GM12878 (cell line): ENCODE measurements around the gene ENO2. TPM values are rescaled to one million over a fixed set of nuclear protein-coding genes. Genes with fewer than 3 reads are reported as not detected.
A peak's percentile ranks its signal among the peaks of the same experiment; 100 is the strongest.

Experiments used
- ATF2 ChIP-seq: IDR thresholded peaks from 2 replicates; pipeline ENCODE4 v1.6.1; 2012; ENCODE audit warnings: low read length, inconsistent platforms
- ATF7 ChIP-seq: fragments of 450-650 bp; IDR thresholded peaks from 2 replicates; pipeline ENCODE4 v1.6.1; 2016; ENCODE audit warnings: low read depth, mild to moderate bottlenecking
- BHLHE40 ChIP-seq, 2 experiments: fragments of 450-650 bp in 1 of 2; IDR thresholded peaks; 2 replicates each; pipeline ENCODE4 v1.6.1; 2011 to 2017; ENCODE audit warnings: low read depth in 2 of 2, borderline replicate concordance in 1 of 2, improper control_type of control experiment in 1 of 2, low read length in 1 of 2, mild to moderate bottlenecking in 1 of 2
- BRCA1 ChIP-seq: IDR thresholded peaks from 2 replicates; pipeline ENCODE4 v1.6.1; 2011; ENCODE audit warnings: low read depth, low read length, improper control_type of control experiment
- EED ChIP-seq: sonication (generic); IDR thresholded peaks from 2 replicates; pipeline ENCODE4 v1.6.1; 2016; ENCODE audit warnings: antibody characterized with exemption, low read depth
- FOXM1 ChIP-seq: IDR thresholded peaks from 2 replicates; pipeline ENCODE4 v1.6.1; 2012; ENCODE audit warnings: low read depth, mild to moderate bottlenecking, inconsistent platforms, low read length, moderate library complexity
- IKZF2 ChIP-seq, 2 experiments: fragments of 450-650 bp; IDR thresholded peaks; 2 replicates each; pipeline ENCODE4 v1.6.1; 2017; ENCODE audit warnings: mild to moderate bottlenecking in 2 of 2, moderate library complexity in 2 of 2
- LARP7 ChIP-seq: fragments of 450-650 bp; IDR thresholded peaks from 2 replicates; pipeline ENCODE4 v1.6.1; 2017; ENCODE audit warnings: mild to moderate bottlenecking
- MTA2 ChIP-seq: fragments of 450-650 bp; IDR thresholded peaks from 2 replicates; pipeline ENCODE4 v1.6.1; 2016; ENCODE audit warnings: low read depth, mild to moderate bottlenecking, moderate library complexity
- NFIC ChIP-seq: IDR thresholded peaks from 2 replicates; pipeline ENCODE4 v1.6.1; 2012; ENCODE audit warnings: low read depth, mild to moderate bottlenecking, inconsistent platforms, low read length, moderate library complexity
- NFYA ChIP-seq: IDR thresholded peaks from 2 replicates; pipeline ENCODE4 v1.6.1; 2011; ENCODE audit warnings: low read depth, mild to moderate bottlenecking, low read length, improper control_type of control experiment, borderline replicate concordance
- NRF1 ChIP-seq: conservative IDR thresholded peaks from 2 replicates; pipeline ENCODE4 v1.6.1; 2011; ENCODE audit warnings: mild to moderate bottlenecking, low read depth, low read length, improper control_type of control experiment
- POLR2AphosphoS2 ChIP-seq: IDR thresholded peaks from 2 replicates; pipeline ENCODE4 v1.6.1; 2011; ENCODE audit warnings: low read depth, mild to moderate bottlenecking, low read length, improper control_type of control experiment, moderate library complexity
- RELA ChIP-seq: fragments of 450-650 bp; IDR thresholded peaks from 2 replicates; pipeline ENCODE4 v1.8.0; 2014; ENCODE audit warnings: borderline replicate concordance; ENCODE audit not compliant: partially characterized antibody
- RFX5 ChIP-seq: IDR thresholded peaks from 2 replicates; pipeline ENCODE4 v1.6.1; 2011; ENCODE audit warnings: low read depth, low read length, improper control_type of control experiment
- SIX5 ChIP-seq: IDR thresholded peaks from 2 replicates; pipeline ENCODE4 v1.6.1; 2011; ENCODE audit warnings: mild to moderate bottlenecking, low read depth, low read length, moderate library complexity; ENCODE audit not compliant: severe bottlenecking
- SMAD5 ChIP-seq: IDR thresholded peaks from 2 replicates; pipeline ENCODE4 v1.6.1; 2016; ENCODE audit warnings: antibody characterized with exemption, low read depth
- TBL1XR1 ChIP-seq: IDR thresholded peaks from 2 replicates; pipeline ENCODE4 v1.6.1; 2012; ENCODE audit warnings: low read depth, low read length, improper control_type of control experiment
- TCF7 ChIP-seq: IDR thresholded peaks from 2 replicates; pipeline ENCODE4 v1.6.1; 2014; ENCODE audit warnings: antibody characterized with exemption, borderline replicate concordance
- ZBTB33 ChIP-seq: fragments of 450-650 bp; IDR thresholded peaks from 2 replicates; pipeline ENCODE4 v1.6.1; 2017; ENCODE audit warnings: mild to moderate bottlenecking
- ZNF24 ChIP-seq: fragments of 450-650 bp; IDR thresholded peaks from 2 replicates; pipeline ENCODE4 v1.6.1; 2017; ENCODE audit warnings: antibody characterized with exemption, mild to moderate bottlenecking
- polyA plus RNA-seq, 11 experiments: library from polyadenylated mRNA; depleted of rRNA in 4 of 11; unstranded in 6 of 11; stranded (reverse) in 5 of 11; fragments of >200 nt; fragmentation: Nextera tagmentation in 4 of 11; fragmentation: Illumina TruSeq in 1 of 11; extraction: Ambion mirVana in 4 of 11; extraction: Trizol in 1 of 11; gene quantifications; 1 replicate in 1 of 11; 2 replicates in 10 of 11; pipeline versions ENCODE4 v1.2.1 to v1.2.3, GENCODE V29; 2011 to 2016; ENCODE audit warnings: inconsistent platforms in 2 of 11, missing spikeins in 2 of 11, low read depth in 1 of 11
- total RNA-seq, 4 experiments: library from RNA; depleted of rRNA in 3 of 4; stranded (reverse); fragments of >200 nt in 3 of 4; fragmentation: Illumina TruSeq in 1 of 4; extraction: Trizol in 1 of 4; gene quantifications; 2 replicates each; pipeline versions ENCODE4 v1.2.1 to v1.2.3, GENCODE V29; 2013 to 2021
- TF ChIP-seq, protein P1 (sequence below): fragments of 450-650 bp; formaldehyde crosslinking; IDR thresholded peaks from 2 replicates; pipeline ENCODE4 v1.5.0; 2022; ENCODE audit warnings: mild to moderate bottlenecking, missing genetic modification characterization
- TF ChIP-seq, protein P2 (sequence below): IDR thresholded peaks from 2 replicates; pipeline ENCODE4 v1.6.1; 2011; ENCODE audit warnings: mild to moderate bottlenecking, low read depth, low read length, moderate library complexity; ENCODE audit not compliant: insufficient replicate concordance

ENO2 gene
- total and polyA plus RNA-seq, 10 of the 15 experiments (the other 5 are each of a cell fraction or from before 2014, with no cell fraction given), result 24.8 to 196 (median 43.1) TPM

- TF ChIP-seq FOXM1 (no peak), RELA (peak; percentile 19), BRCA1 (peak; percentile 68; the same call in 1 of the 2 replicates), SMAD5 (peak; percentile 69; the same call in 1 of the 2 replicates), NRF1 (peak; percentile 34; the same call in 1 of the 2 replicates), LARP7 (peak; percentile 90), MTA2 (no peak), TCF7 (no peak), ATF2 (no peak), EED (peak; percentile 56; the same call in 1 of the 2 replicates), ATF7 (peak; percentile 32; the same call in 1 of the 2 replicates), NFIC (no peak), RFX5 (no peak), ZBTB33 (no peak), POLR2AphosphoS2 (peak; percentile 97), TBL1XR1 (0 out of 2 replicates have a peak, but pooled peaks have one; percentile 40), SIX5 (peak; percentile 38), IKZF2 (IDR thresholded peaks at IDR 0.05) (peak; percentile 64 to 83; a peak in 3 of 4 replicates), BHLHE40 (IDR thresholded peaks at IDR 0.05; ENCODE audit: borderline replicate concordance in 1 of 2, low read depth in 2 of 2, low read length in 1 of 2) (peak; percentile 51 to 52; a peak in 2 of 4 replicates), ZNF24 (no peak), NFYA (no peak)
- TF ChIP-seq, protein P1, sequence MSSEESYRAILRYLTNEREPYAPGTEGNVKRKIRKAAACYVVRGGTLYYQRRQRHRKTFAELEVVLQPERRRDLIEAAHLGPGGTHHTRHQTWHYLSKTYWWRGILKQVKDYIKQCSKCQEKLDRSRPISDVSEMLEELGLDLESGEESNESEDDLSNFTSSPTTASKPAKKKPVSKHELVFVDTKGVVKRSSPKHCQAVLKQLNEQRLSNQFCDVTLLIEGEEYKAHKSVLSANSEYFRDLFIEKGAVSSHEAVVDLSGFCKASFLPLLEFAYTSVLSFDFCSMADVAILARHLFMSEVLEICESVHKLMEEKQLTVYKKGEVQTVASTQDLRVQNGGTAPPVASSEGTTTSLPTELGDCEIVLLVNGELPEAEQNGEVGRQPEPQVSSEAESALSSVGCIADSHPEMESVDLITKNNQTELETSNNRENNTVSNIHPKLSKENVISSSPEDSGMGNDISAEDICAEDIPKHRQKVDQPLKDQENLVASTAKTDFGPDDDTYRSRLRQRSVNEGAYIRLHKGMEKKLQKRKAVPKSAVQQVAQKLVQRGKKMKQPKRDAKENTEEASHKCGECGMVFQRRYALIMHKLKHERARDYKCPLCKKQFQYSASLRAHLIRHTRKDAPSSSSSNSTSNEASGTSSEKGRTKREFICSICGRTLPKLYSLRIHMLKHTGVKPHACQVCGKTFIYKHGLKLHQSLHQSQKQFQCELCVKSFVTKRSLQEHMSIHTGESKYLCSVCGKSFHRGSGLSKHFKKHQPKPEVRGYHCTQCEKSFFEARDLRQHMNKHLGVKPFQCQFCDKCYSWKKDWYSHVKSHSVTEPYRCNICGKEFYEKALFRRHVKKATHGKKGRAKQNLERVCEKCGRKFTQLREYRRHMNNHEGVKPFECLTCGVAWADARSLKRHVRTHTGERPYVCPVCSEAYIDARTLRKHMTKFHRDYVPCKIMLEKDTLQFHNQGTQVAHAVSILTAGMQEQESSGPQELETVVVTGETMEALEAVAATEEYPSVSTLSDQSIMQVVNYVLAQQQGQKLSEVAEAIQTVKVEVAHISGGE (CRISPR knock-in tag), result no peak
- TF ChIP-seq, protein P2, sequence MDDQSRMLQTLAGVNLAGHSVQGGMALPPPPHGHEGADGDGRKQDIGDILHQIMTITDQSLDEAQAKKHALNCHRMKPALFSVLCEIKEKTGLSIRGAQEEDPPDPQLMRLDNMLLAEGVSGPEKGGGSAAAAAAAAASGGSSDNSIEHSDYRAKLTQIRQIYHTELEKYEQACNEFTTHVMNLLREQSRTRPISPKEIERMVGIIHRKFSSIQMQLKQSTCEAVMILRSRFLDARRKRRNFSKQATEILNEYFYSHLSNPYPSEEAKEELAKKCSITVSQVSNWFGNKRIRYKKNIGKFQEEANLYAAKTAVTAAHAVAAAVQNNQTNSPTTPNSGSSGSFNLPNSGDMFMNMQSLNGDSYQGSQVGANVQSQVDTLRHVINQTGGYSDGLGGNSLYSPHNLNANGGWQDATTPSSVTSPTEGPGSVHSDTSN, result peak; percentile 2
Observed at GRCh38 chr12:6937481-6938352, 23.3 kb downstream of the ENO2 start (continued).
